ENCODE results near the gene NFAT5. TPM values are rescaled to one million over a fixed set of nuclear protein-coding genes. Genes with fewer than 3 reads are reported as not detected.
"Not testable (repeated sequence)": the region's sequence is repeated elsewhere in the genome, so short reads cannot be mapped to it uniquely, and the experiment has no call there.

Gene NFAT5
- total and polyA plus RNA-seq, 5 donors: 6.9 to 28.5 (median 19.8) TPM

DNA sequence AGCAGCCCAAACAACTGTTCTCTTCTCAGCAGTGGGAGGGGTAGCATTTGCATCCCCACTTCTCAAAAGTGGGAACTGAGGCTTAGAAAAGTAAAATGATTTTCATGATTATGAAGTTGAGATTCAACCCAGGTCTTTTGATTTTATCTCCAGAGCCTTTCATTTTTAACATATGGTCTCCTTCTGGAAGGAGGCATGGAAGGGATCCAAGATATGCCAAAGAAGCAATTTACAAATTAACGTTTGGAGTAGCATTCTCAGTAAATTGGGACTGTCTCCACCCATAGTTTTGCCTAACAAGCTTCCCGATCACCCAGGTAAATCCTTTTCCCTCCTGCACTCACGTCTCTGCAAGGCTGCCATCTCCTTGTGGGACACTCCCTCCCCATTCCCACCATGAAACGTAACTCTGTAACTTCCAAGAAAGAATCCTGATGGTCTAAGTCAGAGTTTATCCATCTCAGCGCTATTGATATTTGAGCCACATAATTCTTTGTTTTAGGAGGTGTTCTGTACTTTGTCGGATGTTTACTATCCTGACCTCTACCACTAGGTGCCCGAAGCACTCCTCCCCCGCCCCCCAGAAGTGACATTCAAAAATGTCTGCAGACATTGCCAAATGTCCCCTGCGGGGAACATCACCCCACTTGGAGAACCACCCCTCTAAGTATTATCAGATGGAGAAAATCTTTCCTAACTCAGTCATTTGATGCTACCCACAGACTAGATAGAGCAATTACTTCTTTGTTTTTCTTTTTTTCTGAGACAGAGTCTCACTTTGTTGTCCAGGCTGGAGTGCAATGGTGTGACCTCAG lies 32.9 kb upstream of the NFAT5 start:
- 54% methylated on average over 9 of the region's 9 CpGs for WGBS
- H3K27ac ChIP-seq (ENCODE audit: low read length): no peak overlapping the region
- ATAC-seq: no peak
- DNase-seq: no peak
- no peaks in the 10 kb centered on the region for H3K9me3 ChIP-seq (ENCODE audit: control insufficient read depth, low read length)
- H3K4me3 ChIP-seq (ENCODE audit: low read length): no peak overlapping the region
- no peaks in the 10 kb centered on the region for H3K27me3 ChIP-seq (ENCODE audit: control insufficient read depth, insufficient read depth)
- H3K4me1 ChIP-seq (ENCODE audit: control insufficient read depth, insufficient read depth, low read length): no peaks in the 10 kb centered on the region
- intact Hi-C loops (cut with DNase I): no loop called here

DNA sequence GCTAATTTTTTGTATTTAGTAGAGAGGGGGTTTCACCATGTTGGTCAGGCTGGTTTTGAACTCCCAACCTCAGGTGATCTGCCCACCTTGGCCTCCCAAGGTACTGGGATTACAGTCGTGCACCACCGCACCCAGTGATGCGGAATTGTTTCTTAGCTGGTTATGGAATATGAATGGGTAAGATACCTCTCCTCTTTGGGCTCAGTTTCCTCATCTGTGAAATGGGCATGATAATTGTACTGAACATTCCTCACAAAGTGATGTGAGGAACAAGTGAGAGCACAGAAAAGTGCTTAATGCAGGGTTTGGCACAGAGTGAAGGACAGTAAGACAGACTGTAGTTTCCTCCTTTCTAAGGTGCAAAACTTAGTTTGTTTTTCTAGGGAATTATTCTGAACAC lies 31.0 kb upstream of the NFAT5 start:
- no peaks in the 10 kb centered on the region for H3K9me3 ChIP-seq (ENCODE audit: control insufficient read depth, low read length)

DNA sequence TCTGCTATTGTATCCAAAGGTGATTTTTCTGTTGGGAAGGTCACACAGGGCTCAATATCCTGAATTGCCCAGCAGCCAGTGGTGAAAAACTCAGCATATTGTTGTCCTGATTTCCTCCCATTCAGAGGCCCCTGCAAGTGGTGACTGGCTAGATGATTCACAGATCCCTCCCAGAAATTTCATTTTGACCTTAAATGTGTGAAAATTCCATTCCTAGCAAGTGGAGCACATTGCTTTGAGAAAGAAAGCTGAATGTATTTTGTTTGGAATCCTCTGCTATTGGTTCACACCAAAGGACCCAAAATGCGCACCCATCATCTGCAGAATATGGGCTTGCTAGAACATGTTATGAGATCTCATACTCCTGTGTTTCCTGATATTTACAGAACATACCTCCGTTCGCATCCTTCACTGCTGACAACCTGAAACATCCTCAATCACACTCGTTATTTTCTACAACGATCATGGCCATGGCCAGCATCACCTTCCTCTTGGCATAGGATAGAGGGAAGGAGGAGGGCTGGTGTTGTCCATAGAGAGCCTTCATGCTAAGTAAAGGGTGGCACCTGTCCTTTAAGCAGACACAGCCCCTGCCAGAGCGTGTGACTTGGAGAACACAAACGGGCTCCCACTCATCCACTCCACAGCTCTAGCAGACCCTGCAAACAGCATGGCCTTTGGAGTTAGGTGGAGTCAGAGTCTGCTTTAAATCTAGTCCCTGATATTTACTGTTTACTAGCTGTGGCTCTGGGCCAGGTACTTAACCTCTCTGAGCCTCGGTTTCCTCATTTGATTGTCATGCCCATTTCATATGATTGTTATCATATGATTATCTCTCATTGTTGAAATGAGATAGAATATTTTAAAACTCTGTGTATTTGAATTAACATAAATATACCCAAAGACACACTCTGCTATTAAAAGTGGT lies 30.4 kb upstream of the NFAT5 start:
- ATAC-seq: no peak
- intact Hi-C loops (cut with DNase I): no loop called here

More for the DNA sequence above, 31.0 kb upstream of the NFAT5 start:
- 98% methylated on average over 3 of the region's 3 CpGs for WGBS
- intact Hi-C loops (cut with DNase I): no loop called here
- H3K4me3 ChIP-seq (ENCODE audit: low read length): no peak overlapping the region
- no peak for DNase-seq
- H3K4me1 ChIP-seq (ENCODE audit: control insufficient read depth, insufficient read depth, low read length): no peaks in the 10 kb centered on the region
- no peak for ATAC-seq
- H3K27ac ChIP-seq (ENCODE audit: low read length): no peak overlapping the region
- no peaks in the 10 kb centered on the region for H3K27me3 ChIP-seq (ENCODE audit: control insufficient read depth, insufficient read depth)

DNA sequence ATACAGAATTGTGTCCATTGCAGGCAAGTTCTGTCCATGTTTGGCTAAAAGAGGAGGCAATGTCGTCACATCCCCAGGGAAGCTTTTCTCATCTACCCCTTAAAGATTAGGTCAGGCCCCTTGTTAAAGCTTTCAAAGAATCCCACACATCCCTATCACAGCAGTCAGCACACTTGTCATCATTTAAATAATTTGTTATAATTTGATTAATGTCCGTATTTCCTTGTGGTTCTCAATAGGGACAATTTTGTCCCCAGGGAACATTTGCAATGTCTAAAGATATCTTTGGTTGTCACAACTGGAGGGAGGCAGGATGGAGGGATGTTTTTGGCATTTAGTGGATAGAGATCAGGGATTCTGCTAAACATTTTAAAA lies 28.1 kb upstream of the NFAT5 start:
- intact Hi-C loops (cut with DNase I): no loop called here

More for the DNA sequence above, 30.4 kb upstream of the NFAT5 start:
- DNase-seq: no peak
- H3K4me3 ChIP-seq (ENCODE audit: low read length): no peak overlapping the region
- H3K27ac ChIP-seq (ENCODE audit: low read length): no peak overlapping the region
- 62% methylated on average over 8 of the region's 8 CpGs for WGBS
- H3K9me3 ChIP-seq (ENCODE audit: control insufficient read depth, low read length): no peaks in the 10 kb centered on the region
- no peaks in the 10 kb centered on the region for H3K4me1 ChIP-seq (ENCODE audit: control insufficient read depth, insufficient read depth, low read length)
- no peaks in the 10 kb centered on the region for H3K27me3 ChIP-seq (ENCODE audit: control insufficient read depth, insufficient read depth)

DNA sequence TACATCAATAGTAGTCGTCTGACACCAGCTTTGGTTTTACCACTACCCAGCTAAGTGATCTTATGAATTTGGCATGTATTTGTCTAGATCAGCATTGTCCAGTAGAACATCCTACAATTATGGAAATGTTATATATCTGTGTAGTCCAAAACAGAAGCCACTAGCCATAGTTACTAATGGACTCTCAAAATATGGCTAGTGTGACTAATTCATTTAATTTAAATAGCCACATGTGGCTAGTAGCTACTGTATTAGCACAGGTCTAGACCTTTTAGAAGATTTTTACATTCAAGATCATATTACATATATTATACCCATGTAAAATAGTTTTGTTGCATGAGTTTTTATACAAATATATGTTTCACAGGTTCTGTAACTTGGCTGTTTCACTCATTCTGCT lies 27.0 kb upstream of the NFAT5 start:
- Histone ChIP-seq H3K9me3 (ENCODE audit: control insufficient read depth, low read length) (no peaks in the 10 kb centered on the region), H3K27me3 (ENCODE audit: control insufficient read depth, insufficient read depth) (no peaks in the 10 kb centered on the region), H3K4me3 (ENCODE audit: low read length) (no peak overlapping the region), H3K4me1 (ENCODE audit: control insufficient read depth, insufficient read depth, low read length) (no peaks in the 10 kb centered on the region), H3K27ac (ENCODE audit: low read length) (no peak overlapping the region)
- intact Hi-C loops (cut with DNase I): no loop called here
- ATAC-seq (no peak), DNase-seq (no peak)
- 74% methylated on average over 1 of the region's 1 CpG for WGBS

More for the DNA sequence above, 28.1 kb upstream of the NFAT5 start:
- Histone ChIP-seq H3K9me3 (ENCODE audit: control insufficient read depth, low read length) (no peaks in the 10 kb centered on the region), H3K4me1 (ENCODE audit: control insufficient read depth, insufficient read depth, low read length) (no peaks in the 10 kb centered on the region), H3K4me3 (ENCODE audit: low read length) (no peak overlapping the region), H3K27ac (ENCODE audit: low read length) (no peak overlapping the region), H3K27me3 (ENCODE audit: control insufficient read depth, insufficient read depth) (no peaks in the 10 kb centered on the region)
- ATAC-seq (no peak), DNase-seq (no peak)
- WGBS: 67% methylated on average over 2 of the region's 2 CpGs

DNA sequence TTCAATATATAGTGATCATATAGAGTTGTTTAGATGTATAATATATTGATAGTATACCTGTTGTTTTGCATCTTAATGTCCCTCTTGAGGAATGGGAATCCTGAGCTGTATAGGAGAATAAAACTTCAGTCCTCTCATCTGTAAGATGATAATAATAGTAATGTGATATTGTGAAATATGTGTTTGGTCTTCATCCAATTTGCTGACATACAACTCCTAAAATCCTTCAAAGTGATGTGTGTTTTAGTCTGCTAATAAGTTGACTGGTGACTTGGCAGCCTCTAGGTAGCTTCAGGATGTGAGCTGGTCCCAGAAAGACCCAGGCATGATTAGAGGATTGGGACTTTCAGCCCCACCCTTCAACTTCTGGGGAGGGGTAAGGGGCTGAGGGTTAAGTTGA lies 22.8 kb upstream of the NFAT5 start:
- Histone ChIP-seq H3K4me1 (ENCODE audit: control insufficient read depth, insufficient read depth, low read length) (no peaks in the 10 kb centered on the region), H3K27ac (ENCODE audit: low read length) (no peak overlapping the region), H3K9me3 (ENCODE audit: control insufficient read depth, low read length) (no peaks in the 10 kb centered on the region), H3K4me3 (ENCODE audit: low read length) (no peak overlapping the region), H3K27me3 (ENCODE audit: control insufficient read depth, insufficient read depth) (no peaks in the 10 kb centered on the region)
- DNase-seq: no peak
- intact Hi-C loops (cut with DNase I): no loop called here
- ATAC-seq: no peak

DNA sequence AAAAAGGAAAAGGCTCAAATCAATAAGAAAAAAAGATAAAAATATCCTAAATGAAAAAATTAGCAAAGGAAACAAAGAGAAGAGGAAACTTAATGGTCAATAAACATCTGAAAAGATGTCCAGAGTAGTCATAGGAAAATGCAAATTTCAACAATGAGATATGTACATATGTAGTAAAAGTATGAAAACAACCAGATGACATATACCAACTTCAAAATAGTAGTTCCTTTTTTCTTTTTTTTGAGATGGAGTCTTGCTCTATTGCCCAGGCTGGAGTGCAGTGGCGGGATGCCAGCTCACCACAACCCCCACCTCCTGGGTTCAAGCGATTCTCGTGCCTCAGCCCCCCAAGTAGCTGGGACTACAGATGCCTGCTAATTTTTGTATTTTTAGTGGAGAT lies 21.7 kb upstream of the NFAT5 start:
- H3K4me1 ChIP-seq (ENCODE audit: control insufficient read depth, insufficient read depth, low read length): no peaks in the 10 kb centered on the region

DNA sequence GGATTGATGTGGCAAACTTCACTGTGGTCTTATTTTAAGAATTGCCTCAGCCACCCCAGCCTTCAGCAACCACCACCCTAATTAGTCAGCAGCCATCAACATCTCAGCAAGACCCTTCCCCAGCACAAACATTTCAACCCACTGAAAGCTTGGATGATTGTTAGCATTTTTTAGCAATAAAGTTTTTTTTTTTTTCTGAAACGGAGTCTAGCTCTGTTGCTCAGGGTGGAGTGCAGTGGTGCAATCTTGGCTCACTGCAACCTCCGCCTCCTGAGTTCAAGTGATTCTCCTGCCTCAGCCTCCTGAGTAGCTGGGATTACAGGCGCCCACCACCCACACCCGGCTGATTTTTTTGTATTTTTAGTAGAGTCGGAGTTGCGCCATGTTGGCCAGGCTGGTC lies 19.1 kb upstream of the NFAT5 start:
- WGBS: 91% methylated on average over 6 of the region's 6 CpGs
- DNase-seq; H3K27me3 ChIP-seq (ENCODE audit: control insufficient read depth, insufficient read depth); H3K9me3 ChIP-seq (ENCODE audit: control insufficient read depth, low read length); H3K4me1 ChIP-seq (ENCODE audit: control insufficient read depth, insufficient read depth, low read length); ATAC-seq; H3K4me3 ChIP-seq (ENCODE audit: low read length); intact Hi-C loops (cut with DNase I); H3K27ac ChIP-seq (ENCODE audit: low read length): not testable (repeated sequence)

More for the DNA sequence above, 21.7 kb upstream of the NFAT5 start:
- H3K27ac ChIP-seq (ENCODE audit: low read length): no peak overlapping the region
- no peak for ATAC-seq
- no peaks in the 10 kb centered on the region for H3K9me3 ChIP-seq (ENCODE audit: control insufficient read depth, low read length)
- H3K27me3 ChIP-seq (ENCODE audit: control insufficient read depth, insufficient read depth): no peaks in the 10 kb centered on the region
- WGBS: 88% methylated on average over 3 of the region's 3 CpGs
- no peak for DNase-seq
- no peak overlapping the region for H3K4me3 ChIP-seq (ENCODE audit: low read length)
- intact Hi-C loops (cut with DNase I): no loop called here

DNA sequence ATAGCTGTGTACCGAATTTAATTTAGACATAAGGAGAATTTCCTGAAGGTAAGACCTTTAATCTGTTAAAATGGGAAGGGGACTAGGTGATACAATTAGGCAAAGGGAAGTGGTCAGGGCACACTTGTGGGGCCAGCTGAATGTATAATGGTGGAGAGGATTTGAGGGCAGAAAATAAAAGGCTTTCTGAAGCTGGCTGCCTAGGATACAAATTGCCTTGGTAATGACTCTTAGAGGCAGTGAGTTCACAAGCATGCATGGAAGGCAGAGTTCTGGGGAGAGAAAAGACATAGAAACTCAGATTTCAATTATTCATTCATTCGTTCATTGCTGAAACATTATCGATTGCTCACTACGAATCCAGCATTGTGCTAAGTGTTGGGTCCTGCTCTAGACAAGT lies 12.4 kb upstream of the NFAT5 start:
- ATAC-seq: no peak
- Histone ChIP-seq H3K4me1 (ENCODE audit: control insufficient read depth, insufficient read depth, low read length) (no peaks in the 10 kb centered on the region), H3K4me3 (ENCODE audit: low read length) (no peak overlapping the region), H3K9me3 (ENCODE audit: control insufficient read depth, low read length) (no peaks in the 10 kb centered on the region), H3K27ac (ENCODE audit: low read length) (no peak overlapping the region), H3K27me3 (ENCODE audit: control insufficient read depth, insufficient read depth) (no peaks in the 10 kb centered on the region)
- intact Hi-C loops (cut with DNase I): no loop called here
- DNase-seq: no peak
- WGBS: 83% methylated on average over 4 of the region's 4 CpGs

DNA sequence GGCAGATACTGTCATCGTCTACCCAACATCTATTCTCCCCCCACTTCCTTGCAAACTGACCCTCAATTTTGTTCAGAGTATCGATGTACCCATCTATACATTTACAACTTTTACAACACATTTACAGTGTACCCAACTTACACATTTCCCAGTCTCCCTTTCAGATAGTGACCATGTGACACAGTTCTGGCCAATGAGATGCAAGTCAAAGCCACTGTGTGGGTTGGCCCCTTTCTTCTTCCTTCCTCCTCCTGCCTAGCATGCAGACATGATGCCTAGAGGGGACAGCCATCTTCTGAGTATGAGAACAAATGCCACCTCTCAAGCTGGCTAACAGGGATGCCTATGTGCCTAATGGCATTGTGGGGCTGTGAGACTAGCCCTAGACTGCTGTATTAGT lies 11.3 kb upstream of the NFAT5 start:
- ATAC-seq: no peak
- no peak overlapping the region for H3K27ac ChIP-seq (ENCODE audit: low read length)
- no peaks in the 10 kb centered on the region for H3K27me3 ChIP-seq (ENCODE audit: control insufficient read depth, insufficient read depth)
- no peaks in the 10 kb centered on the region for H3K4me1 ChIP-seq (ENCODE audit: control insufficient read depth, insufficient read depth, low read length)
- DNase-seq: no peak
- no peaks in the 10 kb centered on the region for H3K9me3 ChIP-seq (ENCODE audit: control insufficient read depth, low read length)
- intact Hi-C loops (cut with DNase I): no loop called here
- H3K4me3 ChIP-seq (ENCODE audit: low read length): no peak overlapping the region
- WGBS: 97% methylated on average over 2 of the region's 2 CpGs

DNA sequence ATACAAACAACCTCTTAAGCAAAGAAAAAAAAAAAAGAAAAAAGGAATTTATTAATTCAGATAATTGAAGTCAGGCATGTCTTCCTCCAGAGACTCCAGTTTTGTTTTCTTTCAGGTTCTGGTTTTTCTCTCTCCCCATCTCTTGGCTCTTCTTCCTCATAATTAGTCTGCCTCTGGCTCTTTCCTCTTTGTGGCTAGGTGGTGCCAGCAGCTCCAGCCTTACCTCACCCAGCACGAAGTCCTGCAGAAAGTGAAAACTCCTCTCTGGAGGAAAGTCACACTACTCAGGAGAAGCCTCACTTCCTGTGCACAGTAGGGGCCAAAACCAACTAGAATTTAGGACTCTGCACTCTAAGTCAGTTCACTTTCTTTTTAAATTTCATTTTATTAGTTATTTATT lies 10.3 kb upstream of the NFAT5 start:
- H3K4me1 ChIP-seq (ENCODE audit: control insufficient read depth, insufficient read depth, low read length): no peaks in the 10 kb centered on the region
- DNase-seq (no peak), ATAC-seq (no peak)
- no peaks in the 10 kb centered on the region for H3K9me3 ChIP-seq (ENCODE audit: control insufficient read depth, low read length)
- H3K4me3 ChIP-seq (ENCODE audit: low read length): no peak overlapping the region
- no peak overlapping the region for H3K27ac ChIP-seq (ENCODE audit: low read length)
- intact Hi-C loops (cut with DNase I): no loop called here
- 43% methylated on average over 1 of the region's 1 CpG for WGBS
- H3K27me3 ChIP-seq (ENCODE audit: control insufficient read depth, insufficient read depth): no peaks in the 10 kb centered on the region
